Type B pancreatic cell (in vitro differentiated cells): ENCODE measurements around the gene SLC27A6. TPM values are rescaled to one million over a fixed set of nuclear protein-coding genes. Genes with fewer than 3 reads are reported as not detected.
"Not testable (repeated sequence)": the region's sequence is repeated elsewhere in the genome, so short reads cannot be mapped to it uniquely, and the experiment has no call there.

Source experiments
- DNase-seq: peaks from one replicate; pipeline ENCODE4 v3.0.0; 2021; ENCODE audit warnings: mixed read lengths; ENCODE audit not compliant: unreplicated experiment; ENCODE audit errors: extremely low spot score
- H3K27ac Mint-ChIP-seq: 2 replicates; pipeline ENCODE4 v1.8.0; 2021; ENCODE audit warnings: mild to moderate bottlenecking, mixed read lengths
- H3K27me3 Mint-ChIP-seq: 2 replicates; pipeline ENCODE4 v1.8.0; 2021; ENCODE audit warnings: mixed read lengths
- H3K36me3 Mint-ChIP-seq: 2 replicates; pipeline ENCODE4 v1.8.0; 2021; ENCODE audit warnings: mixed read lengths
- H3K4me1 Mint-ChIP-seq: one replicate; pipeline ENCODE4 v1.8.0; 2021; ENCODE audit warnings: mixed read lengths; ENCODE audit not compliant: unreplicated experiment
- H3K4me3 Mint-ChIP-seq: 2 replicates; pipeline ENCODE4 v1.8.0; 2021; ENCODE audit warnings: mild to moderate bottlenecking, mixed read lengths
- H3K9me3 Mint-ChIP-seq: 2 replicates; pipeline ENCODE4 v1.8.0; 2021; ENCODE audit warnings: mixed read lengths
- CTCF ChIP-seq: fragments of 200-600 bp; sonication (generic); conservative IDR thresholded peaks from 2 replicates; pipeline ENCODE4 v1.5.0; 2021; ENCODE audit warnings: antibody characterized with exemption, mild to moderate bottlenecking
- total RNA-seq: library from RNA; stranded (reverse); gene quantifications from 2 replicates; pipeline ENCODE4 v1.2.1, GENCODE V29; 2021; ENCODE audit warnings: low replicate concordance

The SLC27A6 gene
- total RNA-seq, 1 donor from 2014 or later: 3.4 TPM

- no peaks in the 10 kb centered on the region for H3K27me3 Mint-ChIP-seq
- H3K4me3 Mint-ChIP-seq: no peak overlapping the region
- H3K9me3 Mint-ChIP-seq: peaks cover 6% of the 10 kb centered on the region
- no peak for TF ChIP-seq CTCF
- no peak overlapping the region for H3K27ac Mint-ChIP-seq
- no peaks in the 10 kb centered on the region for H3K4me1 Mint-ChIP-seq
- H3K36me3 Mint-ChIP-seq: no peaks in the 10 kb centered on the region
- DNase-seq: no peak
Measured at GRCh38 chr5:128927644-128928043, 37.6 kb upstream of the SLC27A6 start.

GRCh38 chr5:128932232-128932631 is 33.1 kb upstream of the SLC27A6 start:
- H3K4me1 Mint-ChIP-seq, DNase-seq, H3K27me3 Mint-ChIP-seq, H3K4me3 Mint-ChIP-seq, H3K36me3 Mint-ChIP-seq, H3K9me3 Mint-ChIP-seq, H3K27ac Mint-ChIP-seq: not testable (repeated sequence)

GRCh38 chr5:128943100-128943499 is 22.2 kb upstream of the SLC27A6 start:
- not testable (repeated sequence) for DNase-seq, H3K27me3 Mint-ChIP-seq, H3K4me1 Mint-ChIP-seq, H3K27ac Mint-ChIP-seq, H3K4me3 Mint-ChIP-seq, H3K36me3 Mint-ChIP-seq, H3K9me3 Mint-ChIP-seq

- H3K27ac Mint-ChIP-seq: peak overlapping the region; percentile 98
- peaks cover 7% of the 10 kb centered on the region for H3K4me1 Mint-ChIP-seq
Measured at GRCh38 chr5:128949847-128950546, 15.3 kb upstream of the SLC27A6 start.

GRCh38 chr5:128951301-128951700 is 14.0 kb upstream of the SLC27A6 start:
- DNase-seq, H3K9me3 Mint-ChIP-seq, H3K36me3 Mint-ChIP-seq, H3K4me3 Mint-ChIP-seq, H3K27me3 Mint-ChIP-seq, H3K4me1 Mint-ChIP-seq: not testable (repeated sequence)
- peak overlapping the region; percentile 57 for H3K27ac Mint-ChIP-seq

More at GRCh38 chr5:128949847-128950546, 15.3 kb upstream of the SLC27A6 start:
- DNase-seq: no peak
- peak overlapping the region; percentile 70 for H3K4me3 Mint-ChIP-seq
- no peak for TF ChIP-seq CTCF
- no peaks in the 10 kb centered on the region for H3K36me3 Mint-ChIP-seq
- no peaks in the 10 kb centered on the region for H3K27me3 Mint-ChIP-seq
- H3K9me3 Mint-ChIP-seq: no peaks in the 10 kb centered on the region

GRCh38 chr5:128956164-128956563 is 9.1 kb upstream of the SLC27A6 start:
- Mint-ChIP-seq H3K27ac (no peak overlapping the region), H3K36me3 (no peaks in the 10 kb centered on the region), H3K27me3 (peaks cover 6% of the 10 kb centered on the region), H3K4me1 (no peaks in the 10 kb centered on the region), H3K9me3 (no peaks in the 10 kb centered on the region), H3K4me3 (no peak overlapping the region)
- DNase-seq: no peak
- no peak for TF ChIP-seq CTCF

GRCh38 chr5:128962211-128962610 is 3.1 kb upstream of the SLC27A6 start:
- Mint-ChIP-seq H3K27ac (no peak overlapping the region), H3K4me3 (no peak overlapping the region), H3K4me1 (peaks cover 5% of the 10 kb centered on the region), H3K36me3 (no peaks in the 10 kb centered on the region), H3K27me3 (peaks cover 32% of the 10 kb centered on the region), H3K9me3 (no peaks in the 10 kb centered on the region)
- DNase-seq: no peak
- no peak for TF ChIP-seq CTCF
